GM18526 (cell line): ENCODE results near the gene FITM2.

Source experiments
- POLR2A ChIP-seq: IDR thresholded peaks from 3 replicates; pipeline ENCODE4 v1.6.1; 2011; ENCODE audit not compliant: insufficient read length; ENCODE audit errors: extremely low read depth

FITM2 gene, protein sequence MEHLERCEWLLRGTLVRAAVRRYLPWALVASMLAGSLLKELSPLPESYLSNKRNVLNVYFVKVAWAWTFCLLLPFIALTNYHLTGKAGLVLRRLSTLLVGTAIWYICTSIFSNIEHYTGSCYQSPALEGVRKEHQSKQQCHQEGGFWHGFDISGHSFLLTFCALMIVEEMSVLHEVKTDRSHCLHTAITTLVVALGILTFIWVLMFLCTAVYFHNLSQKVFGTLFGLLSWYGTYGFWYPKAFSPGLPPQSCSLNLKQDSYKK

DNA sequence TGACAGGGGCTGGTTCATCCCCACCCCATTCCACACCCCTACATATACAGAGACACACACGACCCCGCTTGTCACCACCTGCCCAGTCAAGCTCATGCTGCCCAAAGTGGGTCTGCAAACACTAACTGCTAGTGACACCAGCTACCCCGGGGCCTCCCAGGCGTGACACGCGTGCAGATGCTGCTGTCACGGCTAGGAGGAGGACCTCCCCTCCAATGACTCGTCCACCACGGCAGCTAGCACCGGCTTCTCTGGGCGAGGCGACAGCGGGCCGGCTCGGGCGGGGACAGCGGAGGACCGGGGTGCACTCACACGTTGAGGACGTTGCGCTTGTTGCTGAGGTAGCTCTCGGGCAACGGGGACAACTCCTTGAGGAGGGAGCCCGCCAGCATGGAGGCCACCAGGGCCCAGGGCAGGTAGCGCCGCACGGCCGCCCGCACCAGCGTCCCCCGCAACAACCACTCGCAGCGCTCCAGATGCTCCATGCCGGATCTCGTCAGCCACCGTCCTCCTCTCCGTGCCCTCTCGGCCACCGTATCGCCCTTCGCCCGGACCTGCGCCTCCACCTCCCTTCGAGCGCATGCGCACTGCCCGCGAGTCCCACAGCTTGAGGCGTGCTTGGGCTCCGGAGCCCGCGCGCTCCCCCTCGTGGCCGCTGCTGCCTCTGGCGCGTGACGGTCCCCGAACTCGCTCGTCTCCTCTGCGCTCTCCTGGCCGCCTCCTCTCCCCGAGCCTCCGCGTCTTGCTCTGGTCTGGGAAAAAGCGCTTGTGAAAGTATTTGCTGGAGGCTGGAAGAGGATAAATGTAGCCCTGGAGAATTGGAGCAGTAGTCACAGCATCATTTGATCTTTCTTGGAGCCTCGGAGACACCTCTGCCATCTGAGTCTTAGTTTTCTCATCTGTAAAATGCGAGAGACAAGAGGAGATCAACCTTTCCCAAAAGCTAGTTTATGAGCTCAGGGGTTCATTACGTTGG lies at the start of gene FITM2:
Gene FITM2 (minus strand): TSS at position 539 of the 976 bp plus-strand sequence. CDS start 54 bp downstream, at position 485.
- peak; percentile 66 for TF ChIP-seq POLR2A

DNA sequence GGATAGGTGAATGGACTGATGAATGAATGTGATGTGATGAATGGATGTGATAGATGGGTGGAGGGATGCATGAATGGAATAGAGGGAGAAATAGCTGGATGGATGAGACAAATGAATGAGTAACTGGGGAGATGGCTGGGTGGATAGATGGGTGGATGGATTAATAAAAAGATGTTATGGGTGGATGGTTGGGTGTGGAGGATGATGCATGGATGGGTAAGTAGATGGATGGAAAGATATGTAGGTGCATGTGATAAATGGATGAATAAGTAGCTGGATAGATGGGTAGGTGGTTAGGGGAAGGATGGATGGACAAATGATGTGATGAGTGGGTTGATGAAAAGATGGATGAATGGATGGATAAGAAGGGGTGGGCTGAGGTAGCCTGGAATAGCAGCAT lies 49.2 kb upstream of the FITM2 start:
- no peak for TF ChIP-seq POLR2A

DNA sequence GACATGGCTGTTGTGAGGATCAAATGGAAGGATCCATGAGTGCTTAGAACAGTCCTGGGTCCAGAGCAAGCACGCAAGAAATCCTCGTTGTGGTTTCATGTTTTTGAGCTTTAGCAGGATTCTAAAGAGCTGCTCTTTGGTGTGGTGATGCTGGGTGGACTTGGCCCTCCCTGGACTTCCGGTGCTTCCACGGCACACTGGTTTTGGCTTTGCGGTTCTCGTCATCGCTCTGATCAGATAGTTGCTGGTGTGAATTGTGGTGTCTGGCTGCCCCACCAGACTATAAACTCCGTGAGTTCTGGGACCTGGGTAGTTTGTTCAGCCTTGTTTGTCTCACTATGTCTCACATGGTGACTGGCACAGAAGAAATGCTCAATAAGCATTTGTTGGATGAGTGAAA lies 47.8 kb upstream of the FITM2 start:
- no peak for TF ChIP-seq POLR2A

DNA sequence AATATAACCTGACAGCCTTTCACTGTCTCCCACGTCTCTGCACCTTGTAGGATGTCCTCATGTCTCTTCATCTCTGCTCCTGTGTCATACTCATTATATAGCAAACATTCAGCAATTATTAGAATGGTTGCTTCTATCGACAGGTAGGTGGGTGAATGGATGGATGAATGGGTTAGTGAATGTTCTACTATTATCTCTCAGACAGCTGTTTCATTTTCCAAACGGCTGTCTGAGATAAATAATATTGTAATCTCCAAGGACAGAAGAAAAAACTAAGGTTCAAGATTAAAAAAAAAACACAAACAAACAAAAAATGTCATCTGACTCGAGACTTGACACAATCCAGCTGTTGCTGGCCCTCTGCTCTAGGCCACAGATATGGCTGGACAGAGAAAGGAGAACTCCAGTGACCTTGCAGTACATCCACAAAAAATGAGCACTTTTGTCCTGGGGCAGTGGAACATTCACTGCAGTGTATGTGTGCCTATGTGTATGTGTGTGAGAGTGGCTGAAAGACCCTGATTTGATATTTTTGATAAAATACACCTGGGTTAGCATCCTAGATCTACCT lies 46.6 kb upstream of the FITM2 start:
- no peak for TF ChIP-seq POLR2A

DNA sequence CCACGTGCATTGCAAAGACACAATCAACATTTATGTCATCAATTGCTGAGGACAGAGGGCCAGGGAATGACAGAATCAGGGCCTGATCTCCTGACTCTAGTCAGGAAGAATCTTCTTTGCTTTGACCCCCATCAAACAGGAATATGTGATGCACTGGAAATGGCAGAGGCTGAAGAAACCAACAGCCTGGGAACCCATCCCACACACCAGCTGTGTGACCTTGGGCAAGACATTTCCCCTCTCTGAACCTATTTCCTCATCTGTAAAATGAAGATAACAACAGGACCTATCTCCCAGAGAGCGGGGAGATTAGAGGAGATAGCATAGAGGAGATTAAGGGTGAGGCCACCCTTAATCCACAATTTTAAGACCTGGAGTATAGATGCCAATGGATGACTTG lies 46.0 kb upstream of the FITM2 start:
- TF ChIP-seq POLR2A = no peak

DNA sequence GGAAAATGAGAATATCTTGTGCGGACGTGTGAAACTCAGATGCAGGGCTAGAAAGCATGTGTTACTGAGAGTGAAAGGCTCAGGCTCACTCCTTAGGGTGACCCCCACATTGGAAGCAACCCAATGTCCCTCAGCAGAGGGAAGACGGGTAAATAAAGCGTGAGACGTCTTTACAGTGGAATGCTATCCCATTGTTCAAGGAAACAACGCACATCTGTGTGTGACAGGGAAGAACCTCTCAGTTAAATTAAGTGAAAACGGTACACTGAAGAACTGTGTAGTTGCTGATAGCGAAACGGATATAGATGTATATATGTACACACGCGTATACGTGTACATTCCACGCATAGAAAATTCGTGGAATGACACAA lies 45.3 kb upstream of the FITM2 start:
- no peak for TF ChIP-seq POLR2A

DNA sequence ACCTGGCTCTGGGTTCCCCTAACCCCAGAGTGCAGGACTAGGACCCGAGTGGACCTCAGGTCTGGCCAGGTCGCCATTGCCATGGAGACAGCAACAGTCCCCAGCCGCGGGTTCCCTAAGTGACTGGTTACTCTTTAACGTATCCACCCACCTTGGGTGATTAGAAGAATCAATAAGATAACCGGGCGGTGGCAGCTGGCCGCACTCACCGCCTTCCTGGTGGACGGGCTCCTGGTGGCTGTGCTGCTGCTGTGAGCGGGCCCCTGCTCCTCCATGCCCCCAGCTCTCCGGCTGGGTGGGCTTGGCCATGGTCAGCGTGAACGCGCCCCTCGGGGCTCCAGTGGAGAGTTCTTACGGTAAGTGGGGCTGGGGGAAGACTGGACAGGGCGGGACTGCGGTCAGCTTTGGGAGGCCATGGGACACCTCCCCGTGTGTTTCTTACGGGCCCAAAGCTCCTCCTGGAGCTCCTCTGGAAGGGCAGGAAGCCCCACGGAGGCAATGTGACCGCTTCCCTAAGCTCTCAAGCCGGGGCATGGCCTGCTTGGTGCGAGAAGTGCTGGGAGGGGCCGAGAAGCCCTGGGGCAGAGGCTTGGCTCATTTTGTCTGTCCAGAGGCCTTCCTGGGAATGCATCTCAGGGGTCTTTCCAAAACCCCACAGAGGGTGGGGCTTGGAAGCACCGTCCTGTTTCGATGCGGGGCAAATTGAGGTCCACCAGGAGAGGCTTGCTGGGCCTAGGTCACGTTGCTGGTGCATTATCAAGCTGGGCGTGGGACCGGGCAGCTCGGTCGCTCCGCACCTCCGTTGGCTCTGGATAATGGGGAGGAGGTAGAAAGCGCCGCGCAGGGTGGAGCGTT lies 44.7 kb upstream of the FITM2 start, which contains the start of gene HNF4A:
Gene HNF4A (plus strand): TSS at position 202 of the 855 bp plus-strand sequence. CDS start 106 bp downstream, at position 308.
- TF ChIP-seq POLR2A = no peak

DNA sequence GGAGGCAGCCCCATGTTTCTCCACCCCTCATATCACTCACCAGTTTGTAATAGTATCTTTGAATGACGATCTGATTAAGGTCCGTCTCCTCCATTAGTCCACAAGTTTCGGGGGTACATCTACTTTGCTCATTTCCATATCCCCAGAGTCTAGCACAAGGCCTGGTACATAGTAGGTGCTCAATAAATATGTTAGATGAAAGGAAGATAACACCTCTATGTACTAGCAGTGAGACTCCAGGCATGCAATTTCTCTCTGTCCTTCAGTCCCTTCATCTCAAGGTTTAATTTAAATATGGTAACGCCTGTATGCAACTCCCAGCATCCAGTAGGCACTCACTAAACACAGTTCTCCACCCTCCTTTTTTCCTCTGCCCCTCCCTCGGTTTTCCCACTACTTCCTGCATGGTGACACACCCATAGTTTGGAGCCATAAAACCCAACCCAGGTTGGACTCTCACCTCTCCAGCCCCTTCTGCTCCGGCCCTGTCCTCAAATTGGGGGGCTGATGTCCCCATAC lies 44.0 kb upstream of the FITM2 start:
- TF ChIP-seq POLR2A = no peak

DNA sequence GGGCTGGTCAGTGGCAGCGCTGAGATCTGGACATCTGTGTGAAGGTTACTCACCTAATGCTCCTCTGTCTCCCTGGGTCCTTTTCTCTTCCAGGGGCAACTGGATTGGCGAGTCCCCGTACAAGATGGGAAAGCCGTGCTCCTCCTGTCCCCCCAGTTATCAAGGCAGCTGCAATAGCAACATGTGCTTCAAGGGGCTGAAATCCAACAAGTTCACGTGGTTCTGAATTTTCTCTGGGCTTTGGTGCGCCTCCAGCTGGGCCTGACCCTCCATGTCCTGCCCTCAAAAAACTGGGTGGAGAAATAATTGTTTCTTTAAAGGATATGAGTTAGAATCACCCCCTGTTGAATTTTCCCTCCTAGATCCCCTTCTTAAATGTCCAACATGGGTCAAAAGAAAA lies 39.6 kb upstream of the FITM2 start:
- TF ChIP-seq POLR2A = no peak

DNA sequence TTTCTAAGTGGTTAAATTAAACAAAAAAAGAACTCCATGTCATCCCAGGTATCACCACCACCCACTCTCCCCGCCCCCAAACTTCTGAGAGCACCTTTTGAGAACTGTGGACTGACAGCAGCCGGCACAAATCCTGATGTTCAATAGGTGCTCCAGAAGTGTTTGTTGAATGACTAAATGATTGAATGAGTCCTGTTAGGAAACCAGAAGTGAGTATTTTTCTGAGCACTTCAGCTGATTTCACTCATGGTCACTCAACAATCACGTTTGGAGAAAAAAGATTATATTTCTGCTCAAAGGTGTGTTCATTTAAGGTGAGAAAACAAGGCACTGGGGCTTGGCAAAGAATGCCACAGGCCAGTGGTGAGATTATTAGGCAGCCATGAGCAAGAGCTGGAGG lies 38.3 kb upstream of the FITM2 start:
- TF ChIP-seq POLR2A = no peak

DNA sequence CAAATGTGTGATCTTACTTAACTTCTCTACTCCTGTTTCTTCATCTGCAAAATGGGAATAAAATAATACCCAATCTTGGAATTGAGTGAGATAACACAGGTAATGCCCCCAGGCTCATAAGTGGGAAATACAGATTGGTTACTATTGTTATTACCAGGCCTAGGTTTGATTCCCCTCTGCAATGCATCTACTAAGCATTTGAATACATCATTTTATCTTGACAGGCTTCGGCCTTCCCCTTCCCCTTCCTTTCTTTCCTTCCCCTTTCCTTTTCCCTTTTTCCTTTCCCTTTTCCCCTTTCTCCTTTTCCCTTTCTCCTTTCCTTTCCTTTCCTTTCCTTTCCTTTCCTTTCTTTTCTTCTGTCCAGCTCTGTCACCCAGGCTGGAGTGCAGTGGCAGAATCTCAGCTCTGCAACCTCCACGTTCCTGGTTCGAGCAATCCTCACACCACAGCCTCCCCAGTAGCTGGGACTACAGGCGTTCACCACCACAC lies 37.2 kb upstream of the FITM2 start:
- no peak for TF ChIP-seq POLR2A

DNA sequence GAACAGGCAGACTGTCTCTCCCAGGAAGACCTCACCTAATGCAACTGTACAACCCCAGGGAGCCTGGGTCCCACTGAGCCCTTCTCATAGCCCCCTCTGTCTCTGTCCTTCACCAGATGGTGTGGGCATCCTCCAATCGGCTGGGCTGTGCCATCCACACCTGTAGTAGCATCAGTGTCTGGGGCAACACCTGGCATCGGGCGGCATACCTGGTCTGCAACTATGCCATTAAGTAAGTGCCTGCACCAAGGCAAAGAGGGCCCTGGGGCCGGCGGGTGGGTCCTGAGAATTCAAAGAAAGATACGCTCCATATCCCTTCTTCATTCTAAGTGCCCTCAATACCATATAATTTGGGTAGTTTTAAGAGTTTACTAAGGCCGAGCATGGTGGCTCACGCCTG lies 34.1 kb upstream of the FITM2 start:
- TF ChIP-seq POLR2A = no peak

DNA sequence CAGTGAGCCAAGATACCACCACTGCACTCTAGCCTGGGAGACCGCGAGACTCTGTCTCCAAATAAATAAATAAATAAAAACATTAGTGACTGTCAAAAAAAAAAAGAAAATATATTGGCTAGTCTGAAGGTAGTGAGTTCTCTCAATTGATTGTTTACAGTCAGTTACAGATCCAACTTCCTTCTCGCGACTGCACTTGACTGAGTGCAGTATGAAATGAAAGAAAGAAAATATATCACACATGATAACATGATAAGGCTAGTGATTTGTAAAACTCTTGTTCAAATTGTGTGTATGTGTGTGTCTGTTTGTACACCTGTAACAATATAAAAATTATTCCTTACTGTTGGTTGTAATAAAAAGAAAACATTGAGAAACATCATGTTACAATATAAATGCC lies 33.7 kb upstream of the FITM2 start:
- no peak for TF ChIP-seq POLR2A

DNA sequence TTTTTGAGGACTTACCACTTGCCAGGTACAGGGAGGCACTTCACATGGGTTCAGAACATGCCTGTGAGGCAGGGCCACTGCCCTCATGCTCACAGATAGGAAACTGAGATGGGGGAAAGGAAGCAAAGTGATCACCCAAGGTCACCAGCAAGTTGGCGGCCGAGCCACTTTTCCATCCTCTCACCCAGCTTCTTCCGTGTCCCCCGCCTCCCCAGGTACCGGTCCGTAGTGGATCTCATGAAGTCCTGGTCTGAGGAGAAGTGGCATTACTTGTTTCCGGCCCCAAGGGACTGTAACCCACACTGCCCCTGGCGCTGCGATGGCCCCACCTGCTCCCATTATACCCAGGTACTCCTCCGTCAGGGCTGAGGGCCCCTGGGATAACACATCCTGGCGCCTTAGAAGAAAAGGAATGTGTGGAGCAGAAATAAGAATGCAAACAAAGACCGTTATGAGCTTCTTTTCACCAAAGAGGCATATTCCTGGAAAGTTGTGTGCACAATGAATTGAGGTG lies 32.2 kb upstream of the FITM2 start:
- no peak for TF ChIP-seq POLR2A
